HG03135 (cell line): ENCODE measurements around the gene COCH.
A peak's percentile ranks its signal among the peaks of the same experiment; 100 is the strongest.

Experiments
- ATAC-seq: cut with Tn5 transposase; IDR thresholded peaks from one replicate; pipeline ENCODE4 v1.9.1; 2021; ENCODE audit warnings: mild to moderate bottlenecking, moderate library complexity; ENCODE audit not compliant: unreplicated experiment

The COCH gene

GRCh38 chr14:30874120-30874998, at the start of gene COCH:
COCH (plus strand) TSS chr14:30874559; CDS start chr14:30874939, 380 bp downstream.
- peak; percentile 64 for ATAC-seq

- no peak for ATAC-seq
Measured at GRCh38 chr14:30826070-30826469, 48.3 kb upstream of the COCH start.

GRCh38 chr14:30829853-30830252, 44.5 kb upstream of the COCH start:
- ATAC-seq = no peak

- no peak for ATAC-seq
Measured at GRCh38 chr14:30834353-30834752, 40.0 kb upstream of the COCH start.

GRCh38 chr14:30838351-30838750, 36.0 kb upstream of the COCH start:
- ATAC-seq = no peak

- no peak for ATAC-seq
Measured at GRCh38 chr14:30840086-30840779, 34.1 kb upstream of the COCH start.

GRCh38 chr14:30842431-30842830, 31.9 kb upstream of the COCH start:
- ATAC-seq = no peak

GRCh38 chr14:30848449-30849240, 25.7 kb upstream of the COCH start:
- no peak for ATAC-seq

GRCh38 chr14:30849354-30849753, 25.0 kb upstream of the COCH start:
- ATAC-seq = peak; percentile 91

- no peak for ATAC-seq
Measured at GRCh38 chr14:30849983-30850382, 24.4 kb upstream of the COCH start.

- ATAC-seq = no peak
Measured at GRCh38 chr14:30853946-30854345, 20.4 kb upstream of the COCH start.

GRCh38 chr14:30854492-30854891, 19.9 kb upstream of the COCH start:
- no peak for ATAC-seq

- ATAC-seq = peak; percentile 49
Measured at GRCh38 chr14:30855345-30856037, 18.9 kb upstream of the COCH start.

- ATAC-seq = no peak
Measured at GRCh38 chr14:30861200-30861599, 13.2 kb upstream of the COCH start.

GRCh38 chr14:30864934-30865333, 9.4 kb upstream of the COCH start:
- ATAC-seq = no peak

GRCh38 chr14:30868736-30869135, 5.6 kb upstream of the COCH start:
- ATAC-seq = no peak

GRCh38 chr14:30869551-30870155, 4.7 kb upstream of the COCH start:
- no peak for ATAC-seq

- no peak for ATAC-seq
Measured at GRCh38 chr14:30872602-30873001, 1.8 kb upstream of the COCH start.

- ATAC-seq = no peak
Measured at GRCh38 chr14:30873308-30874119, 845 bp upstream of the COCH start.
